ENCODE measurements around the gene CD248.
A peak's percentile ranks its signal among the peaks of the same experiment; 100 is the strongest.
"Not testable (repeated sequence)": the region's sequence is repeated elsewhere in the genome, so short reads cannot be mapped to it uniquely, and the experiment has no call there.

The CD248 gene

GRCh38 chr11:66316849-66317251, at the start of gene CD248:
Gene CD248 (minus strand): TSS chr11:66317044. CDS start chr11:66317027, 17 bp downstream.
- DNase-seq (ENCODE audit: low read depth) = no peak

GRCh38 chr11:66365711-66366619, 49.1 kb upstream of the CD248 start:
- DNase-seq (ENCODE audit: low read depth) = no peak

- DNase-seq (ENCODE audit: low read depth) = no peak
Measured at GRCh38 chr11:66365166-66365565, 48.3 kb upstream of the CD248 start.

- DNase-seq (ENCODE audit: low read depth) = no peak
Measured at GRCh38 chr11:66363805-66364535, 47.1 kb upstream of the CD248 start.

- DNase-seq (ENCODE audit: low read depth) = no peak
Measured at GRCh38 chr11:66363187-66363601, 46.4 kb upstream of the CD248 start.

GRCh38 chr11:66362481-66363147, 45.8 kb upstream of the CD248 start:
- DNase-seq (ENCODE audit: low read depth) = no peak

- no peak for DNase-seq (ENCODE audit: low read depth)
Measured at GRCh38 chr11:66361502-66361941, 44.7 kb upstream of the CD248 start.

GRCh38 chr11:66360406-66361073, 43.7 kb upstream of the CD248 start:
- no peak for DNase-seq (ENCODE audit: low read depth)

GRCh38 chr11:66359662-66360087, 42.8 kb upstream of the CD248 start:
- no peak for DNase-seq (ENCODE audit: low read depth)

- not testable (repeated sequence) for DNase-seq (ENCODE audit: low read depth)
Measured at GRCh38 chr11:66350560-66351235, 33.9 kb upstream of the CD248 start.

GRCh38 chr11:66349084-66349386, 32.2 kb upstream of the CD248 start:
- DNase-seq (ENCODE audit: low read depth) = no peak

GRCh38 chr11:66347425-66348276, 30.8 kb upstream of the CD248 start, which contains the start of gene B4GAT1:
Gene B4GAT1 (minus strand): TSS chr11:66347629. CDS start chr11:66347545, 84 bp downstream.
- DNase-seq (ENCODE audit: low read depth) = no peak

- DNase-seq (ENCODE audit: low read depth) = no peak
Measured at GRCh38 chr11:66346476-66347424, 29.9 kb upstream of the CD248 start.

GRCh38 chr11:66345316-66345649, 28.4 kb upstream of the CD248 start:
- DNase-seq (ENCODE audit: low read depth) = no peak

- peak; percentile 86 for DNase-seq (ENCODE audit: low read depth)
Measured at GRCh38 chr11:66344550-66345315, 27.9 kb upstream of the CD248 start, which contains the start of gene BRMS1. Gene BRMS1 (minus strand): TSS chr11:66345104. CDS start chr11:66342234, 2,870 bp downstream.

- no peak for DNase-seq (ENCODE audit: low read depth)
Measured at GRCh38 chr11:66343176-66343575, 26.3 kb upstream of the CD248 start.

GRCh38 chr11:66341502-66342126, 24.8 kb upstream of the CD248 start:
- no peak for DNase-seq (ENCODE audit: low read depth)
